Measurements from ENCODE around the gene PELI2.

PELI2 gene, protein sequence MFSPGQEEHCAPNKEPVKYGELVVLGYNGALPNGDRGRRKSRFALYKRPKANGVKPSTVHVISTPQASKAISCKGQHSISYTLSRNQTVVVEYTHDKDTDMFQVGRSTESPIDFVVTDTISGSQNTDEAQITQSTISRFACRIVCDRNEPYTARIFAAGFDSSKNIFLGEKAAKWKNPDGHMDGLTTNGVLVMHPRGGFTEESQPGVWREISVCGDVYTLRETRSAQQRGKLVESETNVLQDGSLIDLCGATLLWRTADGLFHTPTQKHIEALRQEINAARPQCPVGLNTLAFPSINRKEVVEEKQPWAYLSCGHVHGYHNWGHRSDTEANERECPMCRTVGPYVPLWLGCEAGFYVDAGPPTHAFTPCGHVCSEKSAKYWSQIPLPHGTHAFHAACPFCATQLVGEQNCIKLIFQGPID

DNA sequence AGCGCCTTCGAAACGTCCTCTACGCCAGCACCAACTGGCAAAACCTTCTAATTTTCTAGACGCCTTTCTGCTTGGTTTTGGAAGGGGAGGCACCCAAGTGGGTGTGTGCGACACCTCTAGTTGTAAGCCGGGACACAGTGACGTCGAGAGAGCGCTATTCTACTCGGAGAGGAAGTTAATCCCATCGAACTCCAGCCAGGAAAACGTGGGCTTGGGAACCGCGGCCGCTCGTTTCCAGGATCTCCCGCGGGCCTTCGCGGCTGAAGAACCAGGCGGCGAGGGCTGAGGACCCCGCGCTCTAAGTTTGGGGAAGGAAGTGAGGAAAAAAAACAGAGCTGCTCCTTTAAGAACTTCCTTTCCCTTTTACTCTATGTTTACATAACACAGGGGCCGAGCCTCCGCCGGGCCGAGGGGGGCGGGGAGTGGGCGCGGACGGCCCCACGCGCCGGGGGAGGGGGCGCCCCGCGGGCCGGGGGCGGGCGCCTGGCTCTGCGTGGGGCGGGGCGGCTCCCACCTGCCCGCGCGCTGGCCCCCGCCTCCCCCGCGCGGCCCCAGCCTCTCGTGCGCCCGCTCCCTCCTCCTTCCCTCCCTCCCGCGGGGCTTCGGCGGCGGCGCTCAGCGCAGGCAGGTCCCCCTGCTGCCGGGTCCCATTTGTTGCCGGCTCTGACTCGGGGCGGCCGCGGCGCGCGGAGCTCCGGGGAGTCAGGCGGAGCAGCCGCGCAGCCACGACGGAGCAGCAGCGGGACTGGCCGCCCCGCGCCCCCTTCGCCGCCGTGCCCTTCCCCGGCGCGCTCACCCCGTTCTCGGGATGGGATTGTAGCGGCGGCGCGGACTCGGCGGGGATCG is at the start of gene PELI2:
Gene PELI2, plus strand, starts transcription at position 647 of the 846 bp plus-strand sequence. CDS start 250 bp downstream, outside the sequence.
- DNase-seq (ENCODE audit: low read depth), result peak; percentile 75

- no peak for DNase-seq (ENCODE audit: low read depth)
Measured at GRCh38 chr14:56073799-56074198, 44.4 kb upstream of the PELI2 start.

GRCh38 chr14:56075301-56075700 is 42.9 kb upstream of the PELI2 start:
- DNase-seq (ENCODE audit: low read depth), result no peak

- no peak for DNase-seq (ENCODE audit: low read depth)
Measured at GRCh38 chr14:56081139-56081538, 37.1 kb upstream of the PELI2 start.

DNA sequence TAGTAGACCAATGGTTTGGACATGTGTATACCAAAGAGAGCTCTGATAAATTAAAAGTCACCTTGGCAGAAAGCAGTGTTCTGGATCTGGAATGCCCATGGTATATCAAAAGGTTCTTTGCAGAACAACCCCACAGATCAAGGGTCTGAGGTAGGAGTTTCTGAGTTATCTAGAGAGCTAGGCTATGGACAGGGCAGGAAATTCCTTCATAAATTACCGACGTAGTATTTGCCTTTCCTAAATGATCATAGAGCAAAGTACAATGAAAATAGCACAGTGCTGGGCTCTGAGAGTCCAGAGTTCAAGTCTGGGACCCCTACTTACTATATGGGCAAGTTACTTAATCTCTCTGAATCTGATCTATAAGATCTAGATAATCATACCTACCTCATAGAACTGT is 35.3 kb upstream of the PELI2 start:
- DNase-seq (ENCODE audit: low read depth), result no peak

- no peak for DNase-seq (ENCODE audit: low read depth)
Measured at GRCh38 chr14:56085471-56085870, 32.7 kb upstream of the PELI2 start.

DNA sequence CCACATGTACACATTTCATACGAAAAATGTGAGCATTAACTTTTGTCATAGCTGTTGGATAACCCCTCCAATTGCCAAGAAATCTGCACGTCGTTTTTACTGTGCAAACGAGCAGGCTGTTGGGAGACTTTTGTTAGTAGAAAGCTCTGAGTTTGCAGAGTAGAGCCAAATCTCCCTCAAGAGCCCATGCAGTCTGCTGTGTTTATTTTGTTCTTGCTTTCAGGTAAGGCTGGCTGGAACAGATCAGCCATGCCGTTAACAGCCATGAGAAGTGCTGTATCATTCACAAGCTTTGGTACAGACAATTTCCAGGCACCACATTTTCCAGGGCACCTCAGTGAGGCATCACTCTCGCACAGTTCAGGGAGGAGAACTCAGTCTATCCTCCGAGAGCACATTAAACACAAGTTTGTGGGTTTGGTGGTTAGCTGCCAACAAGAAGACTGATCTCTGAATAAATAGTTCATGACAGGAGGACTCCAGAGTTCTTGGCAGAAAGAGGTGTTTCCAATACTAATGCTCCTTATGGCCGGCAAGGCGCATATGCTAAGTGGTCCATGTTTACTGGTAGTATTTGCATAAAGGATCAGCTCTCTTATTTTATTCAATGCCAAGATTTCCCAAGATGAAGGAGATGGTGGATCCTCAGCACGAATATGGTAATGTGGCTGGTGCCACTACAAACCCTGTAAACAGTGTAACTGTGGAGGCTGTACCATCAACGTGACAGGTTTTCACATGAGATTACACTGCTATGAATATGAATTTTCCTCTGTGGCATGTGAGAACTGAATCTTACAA is 30.3 kb upstream of the PELI2 start:
- no peak for DNase-seq (ENCODE audit: low read depth)

DNA sequence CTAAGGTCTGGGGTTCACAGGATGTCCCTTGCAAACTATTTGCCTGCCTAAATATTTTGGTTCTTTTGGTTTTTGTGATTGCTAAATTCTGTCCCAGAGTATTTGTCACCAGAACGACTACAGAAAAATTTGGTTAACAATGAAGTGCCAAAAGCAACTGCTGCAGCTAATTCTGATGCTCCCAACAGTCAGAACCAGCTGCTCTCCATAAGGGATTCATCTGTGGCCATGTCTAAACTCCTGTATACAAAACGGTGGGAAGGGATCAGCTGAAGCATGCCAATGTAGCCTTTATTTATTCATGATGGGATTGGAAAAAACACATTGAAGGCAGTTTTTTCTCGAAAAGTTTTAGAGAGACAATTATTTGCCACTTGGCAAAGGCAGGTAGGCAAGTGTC is 29.3 kb upstream of the PELI2 start:
- no peak for DNase-seq (ENCODE audit: low read depth)

- no peak for DNase-seq (ENCODE audit: low read depth)
Measured at GRCh38 chr14:56092763-56093162, 25.4 kb upstream of the PELI2 start.

DNA sequence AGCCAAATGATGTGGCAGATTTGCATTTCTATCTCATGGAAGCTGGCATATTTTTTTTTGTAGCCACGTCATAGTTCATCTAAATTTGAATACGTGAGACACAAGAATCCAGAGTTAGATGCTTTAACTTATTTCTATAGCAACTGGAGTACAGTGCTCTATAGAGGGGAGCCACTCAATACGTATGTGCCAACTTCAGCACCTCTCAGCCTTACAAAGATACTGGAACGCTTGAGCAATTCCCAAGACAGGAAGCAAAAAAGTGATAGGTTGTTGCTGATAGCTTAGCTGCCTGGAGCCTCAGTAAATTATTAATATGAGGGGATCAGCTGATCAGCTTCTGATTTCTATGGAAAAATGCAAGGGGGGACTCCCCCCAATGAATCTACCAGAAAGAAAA is 24.1 kb upstream of the PELI2 start:
- no peak for DNase-seq (ENCODE audit: low read depth)

GRCh38 chr14:56098021-56098420 is 20.2 kb upstream of the PELI2 start:
- no peak for DNase-seq (ENCODE audit: low read depth)

DNA sequence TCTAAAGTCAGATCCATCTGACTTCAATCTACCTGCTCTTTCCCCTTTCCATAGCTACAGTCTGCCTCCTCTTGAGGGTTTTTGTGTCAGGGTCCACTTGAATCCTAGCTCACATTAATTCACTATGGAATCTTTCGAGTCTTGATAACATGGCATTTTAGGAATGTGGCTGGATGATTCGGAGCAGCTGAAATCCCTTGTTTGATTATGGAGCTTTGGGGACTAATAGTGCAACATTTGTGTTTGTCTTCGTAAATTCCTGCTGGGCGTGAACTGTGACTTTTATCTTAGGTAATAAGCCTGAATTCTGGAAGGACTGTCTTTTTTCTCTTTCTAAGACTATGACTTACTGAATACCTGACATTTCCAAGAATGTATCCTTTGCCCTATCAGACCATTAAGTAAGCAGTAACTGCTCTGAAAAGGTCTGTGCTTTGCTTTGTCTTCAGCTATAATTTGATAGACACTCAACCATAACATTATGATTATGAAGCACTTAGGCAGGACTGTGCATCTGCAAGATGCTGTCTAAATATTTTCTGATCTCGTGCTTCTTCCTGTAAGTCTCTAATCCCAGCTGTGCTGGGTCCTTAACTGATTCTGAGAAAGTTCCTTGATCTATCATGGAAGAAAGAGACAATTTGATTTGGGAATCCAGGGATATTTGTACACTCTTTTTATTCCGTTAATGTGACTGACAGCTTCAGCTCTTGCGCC is 19.0 kb upstream of the PELI2 start:
- no peak for DNase-seq (ENCODE audit: low read depth)

DNA sequence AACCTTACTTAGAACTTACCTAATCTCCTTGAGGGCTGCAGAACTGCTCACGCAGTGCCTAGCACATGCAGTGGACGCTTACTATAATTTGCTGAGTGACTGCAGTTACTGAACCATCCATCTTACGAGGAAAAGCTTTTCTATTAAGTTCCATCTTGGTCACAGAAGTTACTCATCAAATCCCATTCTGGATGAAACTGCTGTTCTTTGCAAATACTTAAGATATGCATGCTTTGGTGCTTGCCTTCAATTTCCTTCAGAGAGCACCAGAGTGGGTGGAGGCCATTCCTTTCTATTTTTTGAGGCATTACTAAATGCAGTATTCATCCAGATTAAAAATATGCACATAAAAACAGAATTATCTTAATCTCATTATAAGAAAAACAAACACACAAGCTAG is 17.7 kb upstream of the PELI2 start:
- DNase-seq (ENCODE audit: low read depth), result no peak

GRCh38 chr14:56102941-56103340 is 15.3 kb upstream of the PELI2 start:
- no peak for DNase-seq (ENCODE audit: low read depth)

- DNase-seq (ENCODE audit: low read depth), result no peak
Measured at GRCh38 chr14:56107615-56108014, 10.6 kb upstream of the PELI2 start.

DNA sequence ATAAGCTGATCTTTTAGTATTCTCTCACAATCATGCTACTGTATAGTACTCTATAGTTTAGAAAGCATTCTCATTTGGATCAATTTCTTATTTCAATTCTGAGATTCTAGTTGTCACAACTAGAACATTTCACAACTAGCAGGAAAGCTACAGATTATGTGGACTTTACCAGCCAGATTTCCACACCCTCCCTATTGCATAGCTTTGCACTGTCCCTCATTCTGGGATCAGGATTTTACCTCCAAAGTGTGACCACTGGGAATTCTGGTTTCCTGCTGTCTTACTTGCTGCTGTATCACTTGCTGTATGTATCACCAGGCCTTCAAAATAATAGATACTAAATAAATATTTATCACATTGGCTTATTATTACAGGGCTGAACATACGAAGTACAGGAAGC is 10.2 kb upstream of the PELI2 start:
- no peak for DNase-seq (ENCODE audit: low read depth)

DNA sequence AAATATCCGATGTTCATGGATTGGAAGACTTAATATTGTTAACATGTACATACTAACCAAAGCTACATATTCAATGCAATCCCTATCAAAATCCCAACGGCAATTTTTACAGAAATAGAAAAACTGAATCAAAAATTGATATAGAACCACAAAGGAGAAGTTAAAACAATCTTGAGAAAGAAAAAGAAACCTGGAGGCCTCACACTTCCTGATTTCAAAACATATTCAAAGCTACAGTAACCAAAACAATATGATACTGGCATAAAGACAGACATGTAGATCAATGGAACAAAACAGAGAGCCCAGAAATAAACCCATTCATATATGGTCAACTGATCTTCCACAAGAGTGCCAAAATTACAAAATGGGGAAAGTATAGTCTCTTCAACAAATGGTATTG is 5.4 kb upstream of the PELI2 start:
- no peak for DNase-seq (ENCODE audit: low read depth)

- DNase-seq (ENCODE audit: low read depth), result no peak
Measured at GRCh38 chr14:56115334-56115870, 2.8 kb upstream of the PELI2 start.

DNA sequence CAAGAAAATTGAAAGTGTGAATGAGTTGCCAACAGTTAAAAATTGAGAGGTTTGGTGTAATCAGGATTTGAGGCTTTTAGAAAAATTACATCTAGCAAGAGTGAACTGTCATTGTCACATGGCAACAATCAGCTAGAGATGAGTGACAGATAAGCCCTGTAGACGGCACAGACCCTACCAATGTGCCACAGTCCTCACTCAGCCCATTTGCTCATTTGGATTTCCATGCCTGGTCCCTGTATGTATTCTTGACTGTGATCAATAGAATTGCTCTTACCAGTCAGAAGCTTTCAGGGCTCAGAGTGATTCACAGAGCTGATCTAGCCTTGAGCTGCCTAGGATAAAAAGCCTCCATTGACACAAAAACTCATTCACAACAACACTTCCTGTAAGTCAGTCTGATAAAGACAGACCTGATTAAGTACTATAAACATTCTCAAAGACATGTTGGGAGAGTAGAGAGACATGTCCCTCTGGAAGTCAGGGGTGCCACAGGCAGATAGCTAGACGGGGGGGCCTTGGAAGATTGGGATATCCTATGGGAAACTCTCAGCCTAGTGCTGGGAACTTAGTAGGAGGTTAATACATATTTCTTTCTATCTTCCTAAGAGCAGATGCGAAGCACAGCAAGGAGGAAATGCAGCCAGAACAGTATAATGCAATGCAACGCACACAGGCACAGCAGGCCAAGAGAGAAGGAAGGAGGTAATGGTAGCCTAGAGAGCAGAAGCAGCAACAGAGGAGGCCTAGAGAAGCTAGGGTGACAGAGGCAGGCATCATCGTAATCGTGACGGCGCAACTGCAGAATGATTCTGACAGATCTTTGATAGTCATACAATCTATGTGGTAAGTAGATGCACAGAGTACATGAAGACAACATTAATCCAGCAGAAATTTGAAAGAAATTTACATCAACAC is 2.0 kb upstream of the PELI2 start:
- no peak for DNase-seq (ENCODE audit: low read depth)

DNA sequence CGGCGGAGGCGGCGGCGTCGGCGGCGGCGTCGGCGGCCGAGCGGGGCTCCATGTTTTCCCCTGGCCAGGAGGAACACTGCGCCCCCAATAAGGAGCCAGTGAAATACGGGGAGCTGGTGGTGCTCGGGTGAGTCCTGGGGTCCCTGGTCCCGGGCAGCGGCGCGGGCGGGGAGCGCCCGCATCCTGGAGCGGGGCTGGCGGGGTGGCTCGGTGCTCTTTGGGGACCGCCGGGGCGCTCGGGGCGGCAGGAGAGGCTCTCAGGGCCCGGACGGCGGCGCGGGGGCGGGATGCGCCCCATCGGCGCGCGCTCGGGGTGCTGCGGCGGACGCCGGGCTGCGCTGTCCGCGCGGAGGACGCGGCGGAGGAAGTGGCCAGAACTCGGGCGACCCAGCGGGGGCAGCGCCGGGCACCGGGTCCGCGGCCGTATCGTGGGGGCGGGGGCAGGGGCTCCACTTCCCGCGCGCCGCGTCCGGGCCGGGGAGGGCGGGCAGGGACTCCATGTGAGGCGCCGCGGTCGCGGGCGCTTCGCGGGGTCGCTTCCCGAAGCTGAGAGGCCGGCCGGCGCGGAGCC is 485 bp downstream of the PELI2 start:
- DNase-seq (ENCODE audit: low read depth), result peak; percentile 2

Measured in T-helper 22 cell (primary cell).